Measurements from ENCODE around the gene STARD8.

GRCh38 chrX:68695206-68695845 is 47.9 kb downstream of the STARD8 start:
- TF ChIP-seq, protein P1, sequence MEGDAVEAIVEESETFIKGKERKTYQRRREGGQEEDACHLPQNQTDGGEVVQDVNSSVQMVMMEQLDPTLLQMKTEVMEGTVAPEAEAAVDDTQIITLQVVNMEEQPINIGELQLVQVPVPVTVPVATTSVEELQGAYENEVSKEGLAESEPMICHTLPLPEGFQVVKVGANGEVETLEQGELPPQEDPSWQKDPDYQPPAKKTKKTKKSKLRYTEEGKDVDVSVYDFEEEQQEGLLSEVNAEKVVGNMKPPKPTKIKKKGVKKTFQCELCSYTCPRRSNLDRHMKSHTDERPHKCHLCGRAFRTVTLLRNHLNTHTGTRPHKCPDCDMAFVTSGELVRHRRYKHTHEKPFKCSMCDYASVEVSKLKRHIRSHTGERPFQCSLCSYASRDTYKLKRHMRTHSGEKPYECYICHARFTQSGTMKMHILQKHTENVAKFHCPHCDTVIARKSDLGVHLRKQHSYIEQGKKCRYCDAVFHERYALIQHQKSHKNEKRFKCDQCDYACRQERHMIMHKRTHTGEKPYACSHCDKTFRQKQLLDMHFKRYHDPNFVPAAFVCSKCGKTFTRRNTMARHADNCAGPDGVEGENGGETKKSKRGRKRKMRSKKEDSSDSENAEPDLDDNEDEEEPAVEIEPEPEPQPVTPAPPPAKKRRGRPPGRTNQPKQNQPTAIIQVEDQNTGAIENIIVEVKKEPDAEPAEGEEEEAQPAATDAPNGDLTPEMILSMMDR (conservative IDR thresholded peaks at IDR 0.05; ENCODE audit: low read depth, low read length) = no peak
- no peak for TF ChIP-seq EZH2phosphoT487 (IDR thresholded peaks at IDR 0.05; ENCODE audit: borderline replicate concordance, low read length)

Measured in PC-3 (cell line).